Small intestine (tissue), 16 donors: ENCODE measurements around the gene RPLP1. TPM values are rescaled to one million over a fixed set of nuclear protein-coding genes. Genes with fewer than 3 reads are reported as not detected.

Source experiments
- DNase-seq, 2 donors: peaks; one replicate each; pipeline versions ENCODE4 v3.0.0 to v3.0.0-alpha.2; 2013
- FAIRE-seq: peaks from 2 replicates; lab custom pipeline; 2012; peaks lifted over from hg19 to GRCh38; lab: Jason Lieb, UNC
- H3K27ac ChIP-seq, 3 donors: one replicate each; pipeline ENCODE4 v1.5.1; 2013; ENCODE audit warnings: low read length in 2 of 3, mild to moderate bottlenecking in 2 of 3, control low read depth in 1 of 3, inconsistent platforms in 1 of 3, low read depth in 1 of 3, moderate library complexity in 1 of 3
- H3K27me3 ChIP-seq, 3 donors: one replicate each; pipeline ENCODE4 v1.6.1; 2013; ENCODE audit warnings: low read length in 3 of 3, inconsistent platforms in 1 of 3; ENCODE audit not compliant: control insufficient read depth in 3 of 3, insufficient read depth in 3 of 3
- H3K36me3 ChIP-seq, 3 donors: one replicate each; pipeline ENCODE4 v1.6.1; 2013; ENCODE audit warnings: low read length in 3 of 3, inconsistent platforms in 1 of 3, low read depth in 1 of 3, mild to moderate bottlenecking in 1 of 3, moderate library complexity in 1 of 3; ENCODE audit not compliant: control insufficient read depth in 3 of 3, insufficient read depth in 2 of 3
- H3K4me1 ChIP-seq, 3 donors: one replicate each; pipeline ENCODE4 v1.6.1; 2013; ENCODE audit warnings: low read length in 2 of 3, inconsistent platforms in 1 of 3, low read depth in 1 of 3, mild to moderate bottlenecking in 1 of 3, moderate library complexity in 1 of 3; ENCODE audit not compliant: control insufficient read depth in 3 of 3, insufficient read depth in 2 of 3
- H3K4me3 ChIP-seq, 3 donors: one replicate each; pipeline ENCODE4 v1.5.1; 2013; ENCODE audit warnings: low read length in 3 of 3, control low read depth in 1 of 3, inconsistent platforms in 1 of 3, low read depth in 1 of 3, mild to moderate bottlenecking in 1 of 3, moderate library complexity in 1 of 3
- H3K9me3 ChIP-seq, 2 donors: one replicate each; pipeline ENCODE4 v1.6.1; 2013; ENCODE audit warnings: low read depth in 1 of 2, low read length in 1 of 2; ENCODE audit not compliant: control insufficient read depth in 2 of 2, insufficient read depth in 1 of 2
- WGBS, 3 donors: extraction: QIAGEN DNeasy Blood & Tissue Kit; methylation state at CpG; one replicate each; pipeline ENCODE4 v1.1.7; 2013; 5-methylcytosine and 5-hydroxymethylcytosine counted together
- long read RNA-seq, 10 donors: transcript quantifications; one replicate each; lab custom pipeline, GENCODE V29; 2026
- polyA plus RNA-seq, 4 donors: library from polyadenylated mRNA; stranded (reverse) in 3 of 4; unstranded in 1 of 4; fragments of 200-250 nt in 3 of 4; fragments of 120-200 nt in 1 of 4; gene quantifications; one replicate each; pipeline versions ENCODE4 v1.2.1 to v1.2.3, GENCODE V29; 2013
- donor health status: healthy with polysubstance abuse.
- donor health status: control.
- donor health status: control.
- donor health status: Bipolar disorder and iron deficiency.
- donor health status: healthy.

The RPLP1 gene
- 1,000 to 10,000 TPM in 3 of 4 donors, 100 to 1,000 TPM in 1; 975 to 2,388 (median 1,894) TPM for polyA plus RNA-seq
- long read RNA-seq, donor 1, result 0 reads
- long read RNA-seq, donor 2, transcript RPLP1-202 (3 exons, 445 nt), result minor isoform, 14 of 1,480 reads
- long read RNA-seq, donor 2, transcript RPLP1-201 (4 exons, 1,197 nt), result major isoform, 1,223 of 1,480 reads
- long read RNA-seq, donor 2, transcript RPLP1-204 (3 exons, 940 nt), result minor isoform, 6 of 1,480 reads
- long read RNA-seq, donor 2, partial matches to known transcripts, result 177 of 1,480 reads
- long read RNA-seq, donor 2, other reads (novel, unspliced or antisense), result 59 of 1,480 reads
- long read RNA-seq, donor 3, transcript RPLP1-204 (3 exons, 940 nt), result minor isoform, 74 of 2,595 reads
- long read RNA-seq, donor 3, transcript RPLP1-201 (4 exons, 1,197 nt), result major isoform, 2,179 of 2,595 reads
- long read RNA-seq, donor 3, transcript RPLP1-202 (3 exons, 445 nt), result minor isoform, 37 of 2,595 reads
- long read RNA-seq, donor 3, partial matches to known transcripts, result 180 of 2,595 reads
- long read RNA-seq, donor 3, other reads (novel, unspliced or antisense), result 125 of 2,595 reads
- long read RNA-seq, donor 4, transcript RPLP1-201 (4 exons, 1,197 nt), result major isoform, 56 of 70 reads
- long read RNA-seq, donor 4, partial matches to known transcripts, result 12 of 70 reads
- long read RNA-seq, donor 4, other reads (novel, unspliced or antisense), result 0 of 70 reads
- long read RNA-seq, donor 5, transcript RPLP1-204 (3 exons, 940 nt), result minor isoform, 28 of 973 reads
- long read RNA-seq, donor 5, transcript RPLP1-201 (4 exons, 1,197 nt), result major isoform, 767 of 973 reads
- long read RNA-seq, donor 5, transcript RPLP1-202 (3 exons, 445 nt), result minor isoform, 14 of 973 reads
- long read RNA-seq, donor 5, partial matches to known transcripts, result 131 of 973 reads
- long read RNA-seq, donor 5, other reads (novel, unspliced or antisense), result 33 of 973 reads
- long read RNA-seq, donor 6, transcript RPLP1-201 (4 exons, 1,197 nt), result major isoform, 2,270 of 2,568 reads
- long read RNA-seq, donor 6, transcript RPLP1-202 (3 exons, 445 nt), result minor isoform, 31 of 2,568 reads
- long read RNA-seq, donor 6, transcript RPLP1-204 (3 exons, 940 nt), result minor isoform, 31 of 2,568 reads
- long read RNA-seq, donor 6, partial matches to known transcripts, result 133 of 2,568 reads
- long read RNA-seq, donor 6, other reads (novel, unspliced or antisense), result 103 of 2,568 reads
- long read RNA-seq, donor 7, transcript RPLP1-204 (3 exons, 940 nt), result minor isoform, 47 of 5,781 reads
- long read RNA-seq, donor 7, transcript RPLP1-202 (3 exons, 445 nt), result minor isoform, 75 of 5,781 reads
- long read RNA-seq, donor 7, transcript RPLP1-201 (4 exons, 1,197 nt), result major isoform, 4,909 of 5,781 reads
- long read RNA-seq, donor 7, partial matches to known transcripts, result 421 of 5,781 reads
- long read RNA-seq, donor 7, other reads (novel, unspliced or antisense), result 329 of 5,781 reads
- long read RNA-seq, donor 8, transcript RPLP1-201 (4 exons, 1,197 nt), result major isoform, 463 of 502 reads
- long read RNA-seq, donor 8, transcript RPLP1-204 (3 exons, 940 nt), result minor isoform, 5 of 502 reads
- long read RNA-seq, donor 8, partial matches to known transcripts, result 16 of 502 reads
- long read RNA-seq, donor 8, other reads (novel, unspliced or antisense), result 14 of 502 reads
- long read RNA-seq, donor 9, transcript RPLP1-201 (4 exons, 1,197 nt), result major isoform, 564 of 653 reads
- long read RNA-seq, donor 9, transcript RPLP1-202 (3 exons, 445 nt), result minor isoform, 11 of 653 reads
- long read RNA-seq, donor 9, transcript RPLP1-204 (3 exons, 940 nt), result minor isoform, 6 of 653 reads
- long read RNA-seq, donor 9, partial matches to known transcripts, result 44 of 653 reads
- long read RNA-seq, donor 9, other reads (novel, unspliced or antisense), result 28 of 653 reads
- long read RNA-seq, donor 10, transcript RPLP1-204 (3 exons, 940 nt), result minor isoform, 38 of 2,987 reads
- long read RNA-seq, donor 10, transcript RPLP1-202 (3 exons, 445 nt), result minor isoform, 57 of 2,987 reads
- long read RNA-seq, donor 10, transcript RPLP1-201 (4 exons, 1,197 nt), result major isoform, 2,543 of 2,987 reads
- long read RNA-seq, donor 10, partial matches to known transcripts, result 169 of 2,987 reads
- long read RNA-seq, donor 10, other reads (novel, unspliced or antisense), result 180 of 2,987 reads

DNA sequence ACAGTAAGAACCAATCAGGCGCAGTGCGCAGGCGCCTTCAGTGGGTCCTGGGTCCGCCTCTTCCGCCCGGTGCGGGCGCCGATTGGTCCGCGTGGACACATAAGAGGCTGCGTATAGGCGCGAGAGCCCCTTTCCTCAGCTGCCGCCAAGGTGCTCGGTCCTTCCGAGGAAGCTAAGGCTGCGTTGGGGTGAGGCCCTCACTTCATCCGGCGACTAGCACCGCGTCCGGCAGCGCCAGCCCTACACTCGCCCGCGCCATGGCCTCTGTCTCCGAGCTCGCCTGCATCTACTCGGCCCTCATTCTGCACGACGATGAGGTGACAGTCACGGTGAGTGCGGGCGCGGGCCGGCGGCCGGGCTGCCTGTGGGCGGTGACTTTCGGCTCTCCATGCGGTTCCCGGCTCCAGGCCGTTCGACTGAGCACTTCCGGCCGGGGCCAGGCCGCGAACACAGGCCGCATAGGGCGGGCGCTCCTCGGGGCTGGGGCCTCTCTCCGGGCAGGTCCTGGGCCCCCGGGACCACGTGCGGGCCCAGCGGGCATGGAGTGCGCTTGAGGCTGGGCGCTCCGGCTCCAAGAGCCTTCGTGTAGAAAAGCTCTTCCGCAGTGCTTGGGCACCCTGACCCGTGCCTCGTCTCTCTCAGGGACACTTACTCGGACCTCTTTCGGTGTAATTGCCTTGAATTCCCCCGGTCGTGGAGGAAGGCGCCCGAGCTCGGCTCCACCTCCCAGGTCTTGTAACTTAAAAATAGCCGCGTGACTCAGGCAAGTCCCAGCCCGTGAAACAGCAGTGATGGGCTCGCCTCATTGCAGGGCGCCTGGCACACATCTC lies at the start of gene RPLP1:
Gene RPLP1 (plus strand): TSS at position 127 of the 830 bp plus-strand sequence. CDS start 131 bp downstream, at position 258.
- FAIRE-seq (no peak), DNase-seq (peak; percentile 98)
- no peaks in the 10 kb centered on the region for H3K27me3 ChIP-seq
- peaks cover 2 to 13% (median 9%) of the 10 kb centered on the region in 3 donors for H3K4me1 ChIP-seq
- H3K36me3 ChIP-seq, result peaks cover 0 to 16% (median 9%) of the 10 kb centered on the region in 3 donors
- peak within 1 kb of the TSS; percentile 86 to 89 (median 87) for H3K27ac ChIP-seq
- H3K9me3 ChIP-seq, result no peaks in the 10 kb centered on the region
- WGBS, 3 donors, result 0% methylated on average over 74 to 77 of the region's 77 CpGs
- H3K4me3 ChIP-seq, result peak within 1 kb of the TSS; percentile 80 to 96 (median 91)

DNA sequence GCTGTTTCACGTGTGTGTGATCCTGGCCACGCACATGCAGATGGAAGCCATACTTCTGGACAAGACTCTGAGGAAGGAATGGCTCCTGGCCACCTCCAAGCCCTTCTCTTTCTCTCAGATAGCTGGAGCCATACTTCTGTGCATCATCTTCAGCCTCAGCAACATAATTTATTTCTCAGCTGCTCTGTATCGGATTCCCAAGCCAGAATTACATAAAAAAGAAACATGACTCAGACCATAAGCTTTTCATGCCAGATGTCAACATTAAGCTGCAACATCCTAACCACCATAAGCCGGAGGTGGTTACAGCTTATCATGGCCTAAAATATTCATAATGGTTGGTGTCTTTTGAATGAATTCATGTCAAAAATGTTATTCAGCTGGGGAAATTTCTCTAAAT lies 49.0 kb upstream of the RPLP1 start:
- FAIRE-seq, result no peak
- Histone ChIP-seq H3K4me1 (peaks cover 0 to 2% (median 0%) of the 10 kb centered on the region in 3 donors), H3K9me3 (no peaks in the 10 kb centered on the region), H3K36me3 (peaks cover 0 to 5% (median 0%) of the 10 kb centered on the region in 3 donors), H3K27ac (no peak overlapping the region), H3K27me3 (no peaks in the 10 kb centered on the region), H3K4me3 (no peak overlapping the region)
- DNase-seq, result no peak
- WGBS, 3 donors, result 70 to 93% (median 77%) methylated on average over 4 of the region's 4 CpGs

DNA sequence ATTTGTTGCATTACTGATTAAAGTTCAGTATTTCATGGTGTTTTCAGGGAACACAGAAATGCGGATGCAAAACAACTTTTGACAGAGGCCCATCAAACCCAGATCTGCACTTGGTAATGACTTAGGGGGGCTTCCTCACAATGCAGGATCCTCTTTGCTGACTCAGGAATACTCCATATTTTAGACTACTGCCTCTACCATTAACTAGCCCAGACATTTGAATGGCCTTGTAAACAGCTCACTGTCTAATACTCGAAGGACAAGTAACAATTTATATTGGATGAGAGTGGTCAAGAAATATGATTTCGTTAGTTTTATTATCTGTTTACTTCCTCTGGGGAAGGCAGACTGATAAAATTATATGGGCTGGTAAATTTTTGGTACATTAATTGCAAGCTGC lies 47.5 kb upstream of the RPLP1 start:
- Histone ChIP-seq H3K4me1 (peaks cover 0 to 2% (median 0%) of the 10 kb centered on the region in 3 donors), H3K36me3 (peaks cover 0 to 1% (median 0%) of the 10 kb centered on the region in 3 donors), H3K4me3 (no peak overlapping the region), H3K27ac (no peak overlapping the region), H3K27me3 (no peaks in the 10 kb centered on the region), H3K9me3 (no peaks in the 10 kb centered on the region)
- no peak for DNase-seq
- WGBS, 3 donors, result 54 to 61% (median 59%) methylated on average over 3 of the region's 3 CpGs
- no peak for FAIRE-seq

DNA sequence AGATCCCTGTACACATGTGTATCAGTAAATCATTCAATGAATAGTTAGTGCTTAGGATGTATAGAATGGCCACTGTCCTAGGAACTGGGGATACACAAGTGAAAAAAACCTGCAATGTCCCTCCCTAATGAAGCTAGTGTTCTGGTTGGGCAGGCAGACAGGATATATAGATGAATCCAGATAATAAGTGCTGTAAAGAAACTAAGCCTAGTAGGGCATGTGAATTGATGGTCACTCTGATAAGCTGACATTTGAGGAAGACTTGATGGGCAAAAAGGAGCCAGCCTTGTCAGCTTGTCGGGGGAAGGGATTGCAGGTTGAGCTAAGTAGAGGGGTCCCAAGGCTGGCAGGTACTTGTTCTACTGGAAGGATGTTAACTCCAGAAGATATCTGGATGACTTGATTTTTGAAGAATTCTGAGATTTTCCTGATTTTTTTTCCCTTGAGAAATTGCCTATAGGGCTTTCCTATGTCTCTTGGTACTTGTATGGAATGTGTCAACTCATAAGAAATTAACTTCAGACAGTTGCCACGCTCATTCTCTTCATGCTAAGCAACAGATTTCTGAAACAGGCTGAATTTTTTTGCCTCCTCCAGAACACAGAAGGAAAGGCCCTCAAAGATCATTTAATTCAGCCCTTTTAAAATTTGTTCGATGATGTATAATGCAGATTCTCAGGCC lies 44.8 kb upstream of the RPLP1 start:
- Histone ChIP-seq H3K4me1 (peaks cover 0 to 2% (median 0%) of the 10 kb centered on the region in 3 donors), H3K36me3 (no peaks in the 10 kb centered on the region), H3K4me3 (no peak overlapping the region), H3K27ac (no peak overlapping the region), H3K9me3 (no peaks in the 10 kb centered on the region), H3K27me3 (no peaks in the 10 kb centered on the region)
- FAIRE-seq, result no peak
- 91 to 92% (median 92%) methylated on average over 3 of the region's 3 CpGs for WGBS, 3 donors
- DNase-seq, result no peak

DNA sequence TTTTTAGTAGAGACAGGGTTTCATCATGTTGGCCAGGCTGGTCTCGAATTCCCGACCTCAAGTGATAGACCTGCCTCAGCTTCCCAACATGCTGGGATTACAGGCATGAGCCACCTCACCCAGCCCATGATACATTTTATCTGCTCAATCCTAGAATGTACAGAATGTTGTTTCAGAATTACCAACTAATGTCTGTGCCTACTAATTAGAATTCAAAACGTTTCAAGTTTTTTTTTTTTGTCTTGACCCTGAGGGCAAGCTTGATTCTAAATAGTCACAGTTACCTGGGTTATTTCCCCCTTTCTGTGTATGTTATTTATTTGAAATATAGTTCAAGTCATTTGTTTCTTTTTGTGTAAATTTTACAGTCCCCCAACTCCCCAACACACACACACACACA lies 43.8 kb upstream of the RPLP1 start:
- FAIRE-seq (no peak), DNase-seq (no peak)
- WGBS, 3 donors, result 71 to 74% (median 71%) methylated on average over 3 of the region's 3 CpGs

DNA sequence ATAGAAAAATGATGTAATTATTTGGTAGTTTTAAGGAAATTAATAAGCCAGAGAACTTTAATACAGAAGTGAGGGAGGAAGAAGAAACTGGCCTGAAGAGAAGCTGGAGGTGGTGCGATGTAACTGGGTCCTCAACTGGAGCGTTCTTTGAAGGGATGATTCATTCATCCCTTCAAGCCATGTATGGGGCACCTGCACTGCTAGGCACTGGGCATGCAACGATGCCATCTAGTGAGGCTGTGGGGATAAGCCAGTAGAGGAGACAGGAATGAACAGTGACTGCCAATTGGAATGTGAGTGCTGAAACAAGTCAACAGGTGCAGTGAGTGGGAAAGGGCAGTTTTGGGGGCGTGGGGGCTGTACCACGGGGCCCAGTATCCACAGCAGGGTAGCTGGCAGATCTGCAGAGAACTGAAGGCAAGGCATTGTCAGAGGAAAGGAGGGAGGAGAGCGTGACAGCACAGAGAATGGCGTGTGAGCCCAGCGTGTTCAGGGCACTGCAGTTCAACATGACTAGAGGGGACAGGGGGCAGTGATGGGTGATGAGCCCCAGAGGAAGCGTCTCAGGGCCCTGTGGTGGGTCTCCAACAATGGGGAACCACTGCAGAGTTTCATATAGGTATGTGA lies 42.3 kb upstream of the RPLP1 start:
- FAIRE-seq (no peak), DNase-seq (peak in 1 of 2 donors; percentile 60)
- no peaks in the 10 kb centered on the region for H3K36me3 ChIP-seq
- H3K9me3 ChIP-seq, result no peaks in the 10 kb centered on the region
- no peak overlapping the region for H3K4me3 ChIP-seq
- 42 to 60% (median 48%) methylated on average over 9 of the region's 9 CpGs for WGBS, 3 donors
- H3K27ac ChIP-seq, result no peak overlapping the region
- no peaks in the 10 kb centered on the region for H3K4me1 ChIP-seq
- H3K27me3 ChIP-seq, result no peaks in the 10 kb centered on the region

More for the DNA sequence above, 43.8 kb upstream of the RPLP1 start:
- Histone ChIP-seq H3K36me3 (no peaks in the 10 kb centered on the region), H3K4me3 (no peak overlapping the region), H3K27ac (no peak overlapping the region), H3K4me1 (no peaks in the 10 kb centered on the region), H3K27me3 (no peaks in the 10 kb centered on the region), H3K9me3 (no peaks in the 10 kb centered on the region)
